GM23338 (cell line): Measurements from ENCODE around the gene CRYBG3. TPM values are rescaled to one million over a fixed set of nuclear protein-coding genes. Genes with fewer than 3 reads are reported as not detected.
A peak's percentile ranks its signal among the peaks of the same experiment; 100 is the strongest.

Source experiments
- ATAC-seq: fragments of 200-7000 bp; cut with Tn5 transposase; 3 replicates; pipeline ENCODE4 v1.9.1; 2020
- DNase-seq: peaks from one replicate; pipeline ENCODE4 v3.0.0-alpha.2; 2015; ENCODE audit warnings: low spot score
- H2AFZ ChIP-seq: fragments of 200-600 bp; sonication (generic); 2 replicates; pipeline ENCODE4 v1.8.0; 2016; ENCODE audit warnings: antibody characterized with exemption, mild to moderate bottlenecking, moderate library complexity
- H3F3A ChIP-seq: fragments of 200-600 bp; sonication (generic); replicated peaks from 2 replicates; pipeline ENCODE4 v1.8.0; 2017; ENCODE audit warnings: antibody characterized with exemption, mixed run types, low read depth
- H3K27ac ChIP-seq: fragments of 200-600 bp; sonication (generic); 2 replicates; pipeline ENCODE4 v1.6.1; 2016; ENCODE audit warnings: low read depth
- H3K27me3 ChIP-seq: fragments of 200-600 bp; sonication (generic); 2 replicates; pipeline ENCODE4 v1.8.0; 2016; ENCODE audit warnings: mild to moderate bottlenecking, mixed run types, moderate library complexity; ENCODE audit not compliant: insufficient read depth
- H3K36me3 ChIP-seq: fragments of 200-600 bp; sonication (generic); 2 replicates; pipeline ENCODE4 v1.8.0; 2016; ENCODE audit warnings: mild to moderate bottlenecking; ENCODE audit not compliant: insufficient read depth
- H3K4me1 ChIP-seq: fragments of 200-600 bp; sonication (generic); 2 replicates; pipeline ENCODE4 v1.8.0; 2016; ENCODE audit warnings: mild to moderate bottlenecking, moderate library complexity; ENCODE audit not compliant: insufficient read depth
- H3K4me2 ChIP-seq: fragments of 200-600 bp; sonication (generic); 2 replicates; pipeline ENCODE4 v1.7.1; 2017; ENCODE audit warnings: mixed run types
- H3K4me3 ChIP-seq: fragments of 200-600 bp; sonication (generic); 2 replicates; pipeline ENCODE4 v1.6.1; 2016; ENCODE audit warnings: mixed run types
- H3K79me2 ChIP-seq: fragments of 200-600 bp; sonication (generic); replicated peaks from 2 replicates; pipeline ENCODE4 v1.8.0; 2017; ENCODE audit warnings: mild to moderate bottlenecking; ENCODE audit not compliant: insufficient read depth
- H3K9me2 ChIP-seq: fragments of 200-600 bp; sonication (generic); 2 replicates; pipeline ENCODE4 v1.8.0; 2017; ENCODE audit not compliant: insufficient read depth
- H4K20me1 ChIP-seq: fragments of 200-600 bp; sonication (generic); replicated peaks from 2 replicates; pipeline ENCODE4 v1.8.0; 2017; ENCODE audit warnings: mild to moderate bottlenecking; ENCODE audit not compliant: insufficient read depth
- H3K27ac Mint-ChIP-seq: 2 replicates; pipeline ENCODE4 v1.8.0; 2020; ENCODE audit warnings: inconsistent platforms, mild to moderate bottlenecking, moderate library complexity, mixed read lengths
- H3K27me3 Mint-ChIP-seq: 3 replicates; pipeline ENCODE4 v1.8.0; 2022; ENCODE audit warnings: low read depth, mild to moderate bottlenecking, moderate library complexity, mixed read lengths, inconsistent platforms; ENCODE audit not compliant: insufficient read depth, poor library complexity
- H3K36me3 Mint-ChIP-seq: 3 replicates; pipeline ENCODE4 v1.8.0; 2021; ENCODE audit warnings: low read depth, mild to moderate bottlenecking, inconsistent platforms, moderate library complexity, mixed read lengths
- H3K4me1 Mint-ChIP-seq: 3 replicates; pipeline ENCODE4 v1.8.0; 2020; ENCODE audit warnings: mild to moderate bottlenecking, inconsistent platforms, mixed read lengths
- H3K4me3 Mint-ChIP-seq: 3 replicates; pipeline ENCODE4 v1.8.0; 2021; ENCODE audit warnings: moderate library complexity, mild to moderate bottlenecking, inconsistent platforms, mixed read lengths
- H3K9me3 Mint-ChIP-seq: 3 replicates; pipeline ENCODE4 v1.8.0; 2020; ENCODE audit warnings: moderate library complexity, mild to moderate bottlenecking, inconsistent platforms, mixed read lengths
- CREB1 ChIP-seq: fragments of 250-450 bp; sonication (Bioruptor Pico); IDR thresholded peaks from 2 replicates; pipeline ENCODE4 v1.5.0; 2020; ENCODE audit warnings: low read depth, mild to moderate bottlenecking, moderate library complexity
- EZH2 ChIP-seq: fragments of 200-600 bp; sonication (generic); IDR thresholded peaks from one replicate; pipeline ENCODE4 v1.8.0; 2017; ENCODE audit warnings: antibody characterized with exemption, mild to moderate bottlenecking, low read depth; ENCODE audit not compliant: unreplicated experiment
- EZH2phosphoT487 ChIP-seq: fragments of 200-600 bp; sonication (generic); IDR thresholded peaks from one replicate; pipeline ENCODE4 v1.8.1; 2018; ENCODE audit warnings: antibody characterized with exemption; ENCODE audit not compliant: unreplicated experiment
- JUNB ChIP-seq: IDR thresholded peaks from one replicate; pipeline ENCODE4 v1.6.1; 2016; ENCODE audit warnings: antibody characterized with exemption; ENCODE audit not compliant: unreplicated experiment
- NANOG ChIP-seq: IDR thresholded peaks from 2 replicates; pipeline ENCODE4 v1.6.1; 2016; ENCODE audit warnings: antibody characterized with exemption, borderline replicate concordance
- POLR2AphosphoS5 ChIP-seq: IDR thresholded peaks from 2 replicates; pipeline ENCODE4 v1.6.1; 2016; ENCODE audit warnings: antibody characterized with exemption, low read depth
- REST ChIP-seq: IDR thresholded peaks from one replicate; pipeline ENCODE4 v1.6.1; 2018; ENCODE audit warnings: antibody characterized with exemption; ENCODE audit not compliant: unreplicated experiment
- STAT1 ChIP-seq: IDR thresholded peaks from one replicate; pipeline ENCODE4 v1.6.1; 2016; ENCODE audit warnings: antibody characterized with exemption; ENCODE audit not compliant: unreplicated experiment
- ZNF114 ChIP-seq: fragments of 250-450 bp; sonication (Bioruptor Pico); IDR thresholded peaks from 2 replicates; pipeline ENCODE4 v1.5.0; 2020; ENCODE audit warnings: mild to moderate bottlenecking, moderate library complexity
- ZNF331 ChIP-seq: fragments of 250-450 bp; sonication (Bioruptor Pico); IDR thresholded peaks from 2 replicates; pipeline ENCODE4 v1.5.0; 2020; ENCODE audit warnings: low read depth, mild to moderate bottlenecking, moderate library complexity
- ZNF462 ChIP-seq: fragments of 250-450 bp; sonication (Bioruptor Pico); IDR thresholded peaks from 2 replicates; pipeline ENCODE4 v1.5.0; 2020; ENCODE audit warnings: mild to moderate bottlenecking, moderate library complexity
- polyA plus RNA-seq: library from polyadenylated mRNA; unstranded; fragments of >200 nt; fragmentation: Nextera tagmentation; extraction: Ambion mirVana; gene quantifications from 2 replicates; pipeline ENCODE4 v1.2.1, GENCODE V29; 2016
- total RNA-seq: library from RNA; depleted of rRNA; stranded (reverse); fragments of >200 nt; shearing (Covaris generic); gene quantifications from 2 replicates; pipeline ENCODE4 v1.2.3, GENCODE V29; 2014
- TF ChIP-seq, protein P1 (sequence below): IDR thresholded peaks from 2 replicates; pipeline ENCODE4 v1.6.1; 2016; ENCODE audit warnings: antibody characterized with exemption
- TF ChIP-seq, protein P2 (sequence below), 2 experiments: fragments of 200-600 bp in 1 of 2; sonication (generic) in 1 of 2; conservative IDR thresholded peaks; 2 replicates each; pipeline versions ENCODE4 v1.5.1 to v1.6.1; 2016 to 2017; ENCODE audit warnings: antibody characterized with exemption in 2 of 2, low read depth in 2 of 2, mild to moderate bottlenecking in 2 of 2, moderate library complexity in 1 of 2

CRYBG3 gene
- total and polyA plus RNA-seq, 2 experiments from 2014 or later = 2.3 to 8.9 TPM

DNA sequence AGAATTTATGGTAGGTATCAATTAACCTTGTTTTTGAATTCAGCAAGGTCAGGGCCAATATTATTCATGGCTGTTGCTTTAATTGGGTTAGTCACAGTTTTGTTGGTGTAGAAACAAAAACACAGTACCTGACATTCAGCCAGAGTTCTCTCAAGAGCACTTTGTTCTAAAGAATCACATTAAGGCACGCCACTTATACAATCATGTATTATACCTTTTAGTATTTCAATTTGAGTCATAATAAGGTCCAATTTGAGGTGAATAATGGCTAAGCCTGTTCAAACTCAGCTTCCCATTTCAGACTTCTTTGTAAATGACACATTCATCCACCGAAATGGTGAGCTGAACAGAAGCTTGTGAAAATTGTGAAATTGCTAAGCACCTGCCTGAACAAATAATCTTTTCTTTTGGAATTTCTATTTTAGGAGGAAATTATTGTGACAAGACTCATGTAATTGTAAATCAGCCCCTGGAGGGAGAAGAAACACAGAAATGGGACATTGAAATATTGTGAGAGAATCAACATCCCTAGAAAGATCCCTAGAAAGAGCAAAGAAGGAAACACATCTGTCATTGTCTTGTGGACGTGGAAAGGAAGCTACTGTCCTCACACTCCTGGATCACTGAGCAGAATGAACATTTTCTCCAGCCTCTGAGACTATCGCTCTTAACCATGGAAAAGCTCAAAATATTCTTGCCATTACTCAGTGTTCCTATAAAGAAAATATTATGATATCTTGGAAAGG lies 121.2 kb downstream of the CRYBG3 start:
- Mint-ChIP-seq H3K4me1 (no peaks in the 10 kb centered on the region), H3K27ac (peak overlapping the region; percentile 50; the same call in 1 of the 2 replicates), H3K36me3 (peaks cover 17% of the 10 kb centered on the region; the same call in 2 of the 3 replicates), H3K4me3 (no peak overlapping the region), H3K9me3 (no peaks in the 10 kb centered on the region; the same call in 2 of the 3 replicates), H3K27me3 (no peaks in the 10 kb centered on the region)
- Histone ChIP-seq H3K36me3 (peaks cover under 1% of the 10 kb centered on the region; the same call in 1 of the 2 replicates), H2AFZ (no peak overlapping the region), H3K9me2 (no peaks in the 10 kb centered on the region), H3K27me3 (no peaks in the 10 kb centered on the region), H3F3A (no peaks in the 10 kb centered on the region), H3K79me2 (no peaks in the 10 kb centered on the region), H4K20me1 (no peaks in the 10 kb centered on the region), H3K4me3 (no peak overlapping the region), H3K4me1 (no peaks in the 10 kb centered on the region), H3K4me2 (no peak overlapping the region), H3K27ac (no peak overlapping the region)
- TF ChIP-seq POLR2AphosphoS5 (no peak), NANOG (no peak), ZNF331 (CRISPR knock-in tag) (no peak), EZH2 (no peak), REST (no peak), STAT1 (no peak), JUNB (no peak), ZNF114 (CRISPR knock-in tag) (no peak), CREB1 (CRISPR knock-in tag) (no peak), EZH2phosphoT487 (no peak), ZNF462 (CRISPR knock-in tag) (no peak)
- TF ChIP-seq, protein P1, sequence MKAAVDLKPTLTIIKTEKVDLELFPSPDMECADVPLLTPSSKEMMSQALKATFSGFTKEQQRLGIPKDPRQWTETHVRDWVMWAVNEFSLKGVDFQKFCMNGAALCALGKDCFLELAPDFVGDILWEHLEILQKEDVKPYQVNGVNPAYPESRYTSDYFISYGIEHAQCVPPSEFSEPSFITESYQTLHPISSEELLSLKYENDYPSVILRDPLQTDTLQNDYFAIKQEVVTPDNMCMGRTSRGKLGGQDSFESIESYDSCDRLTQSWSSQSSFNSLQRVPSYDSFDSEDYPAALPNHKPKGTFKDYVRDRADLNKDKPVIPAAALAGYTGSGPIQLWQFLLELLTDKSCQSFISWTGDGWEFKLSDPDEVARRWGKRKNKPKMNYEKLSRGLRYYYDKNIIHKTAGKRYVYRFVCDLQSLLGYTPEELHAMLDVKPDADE = no peak
- TF ChIP-seq, protein P2, sequence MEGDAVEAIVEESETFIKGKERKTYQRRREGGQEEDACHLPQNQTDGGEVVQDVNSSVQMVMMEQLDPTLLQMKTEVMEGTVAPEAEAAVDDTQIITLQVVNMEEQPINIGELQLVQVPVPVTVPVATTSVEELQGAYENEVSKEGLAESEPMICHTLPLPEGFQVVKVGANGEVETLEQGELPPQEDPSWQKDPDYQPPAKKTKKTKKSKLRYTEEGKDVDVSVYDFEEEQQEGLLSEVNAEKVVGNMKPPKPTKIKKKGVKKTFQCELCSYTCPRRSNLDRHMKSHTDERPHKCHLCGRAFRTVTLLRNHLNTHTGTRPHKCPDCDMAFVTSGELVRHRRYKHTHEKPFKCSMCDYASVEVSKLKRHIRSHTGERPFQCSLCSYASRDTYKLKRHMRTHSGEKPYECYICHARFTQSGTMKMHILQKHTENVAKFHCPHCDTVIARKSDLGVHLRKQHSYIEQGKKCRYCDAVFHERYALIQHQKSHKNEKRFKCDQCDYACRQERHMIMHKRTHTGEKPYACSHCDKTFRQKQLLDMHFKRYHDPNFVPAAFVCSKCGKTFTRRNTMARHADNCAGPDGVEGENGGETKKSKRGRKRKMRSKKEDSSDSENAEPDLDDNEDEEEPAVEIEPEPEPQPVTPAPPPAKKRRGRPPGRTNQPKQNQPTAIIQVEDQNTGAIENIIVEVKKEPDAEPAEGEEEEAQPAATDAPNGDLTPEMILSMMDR (conservative IDR thresholded peaks at IDR 0.05; ENCODE audit: low read depth in 2 of 2) = no peak
- DNase-seq (no peak), ATAC-seq (no peak)
